DOHH2 (cell line): ENCODE measurements around the gene CDS2.

Experiments
- H3F3A ChIP-seq: fragments of 200-600 bp; sonication (generic), shearing (Covaris generic); 2 replicates; pipeline ENCODE4 v1.6.0; 2016; ENCODE audit warnings: antibody characterized with exemption, mild to moderate bottlenecking; ENCODE audit not compliant: control insufficient read depth, insufficient read depth
- H3K27ac ChIP-seq: fragments of 200-600 bp; sonication (generic); 2 replicates; pipeline ENCODE4 v1.5.1; 2014; ENCODE audit warnings: low read depth, mild to moderate bottlenecking, low read length, moderate library complexity
- H3K27me3 ChIP-seq: fragments of 200-600 bp; sonication (generic); 2 replicates; pipeline ENCODE4 v1.6.1; 2014; ENCODE audit warnings: mild to moderate bottlenecking, low read length, mixed read lengths; ENCODE audit not compliant: control insufficient read depth
- H3K36me3 ChIP-seq: fragments of 200-600 bp; sonication (generic); 2 replicates; pipeline ENCODE4 v1.6.1; 2014; ENCODE audit warnings: mild to moderate bottlenecking, low read length, moderate library complexity, mixed read lengths; ENCODE audit not compliant: control insufficient read depth
- H3K4me1 ChIP-seq: fragments of 200-600 bp; sonication (generic); 2 replicates; pipeline ENCODE4 v1.6.1; 2014; ENCODE audit warnings: mild to moderate bottlenecking, low read length, mixed read lengths; ENCODE audit not compliant: control insufficient read depth
- H3K4me2 ChIP-seq: fragments of 200-600 bp; sonication (generic); 2 replicates; pipeline ENCODE4 v1.6.0; 2014; ENCODE audit warnings: mild to moderate bottlenecking, low read length, moderate library complexity
- H3K4me3 ChIP-seq: fragments of 200-600 bp; sonication (generic); 2 replicates; pipeline ENCODE4 v1.5.1; 2014; ENCODE audit warnings: mild to moderate bottlenecking, low read length, mixed read lengths
- H3K79me2 ChIP-seq: fragments of 200-600 bp; sonication (generic); 2 replicates; pipeline ENCODE4 v1.6.1; 2014; ENCODE audit warnings: mild to moderate bottlenecking, low read length, mixed read lengths; ENCODE audit not compliant: control insufficient read depth
- H3K9me2 ChIP-seq: fragments of 200-600 bp; sonication (generic); replicated peaks from 2 replicates; pipeline ENCODE4 v1.6.1; 2014; ENCODE audit warnings: mild to moderate bottlenecking, low read length, mixed read lengths; ENCODE audit not compliant: control insufficient read depth
- H3K9me3 ChIP-seq: fragments of 200-600 bp; sonication (generic); 2 replicates; pipeline ENCODE4 v1.6.1; 2014; ENCODE audit warnings: antibody characterized with exemption, low read length, mixed read lengths; ENCODE audit not compliant: control insufficient read depth, insufficient read depth
- H4K20me1 ChIP-seq: fragments of 200-600 bp; sonication (generic); 2 replicates; pipeline ENCODE4 v1.6.0; 2014; ENCODE audit warnings: low read depth, mild to moderate bottlenecking, antibody characterized with exemption, low read length, moderate library complexity; ENCODE audit not compliant: control insufficient read depth, insufficient read depth
- CTCF ChIP-seq: fragments of 200-600 bp; sonication (generic); IDR thresholded peaks from one replicate; pipeline ENCODE4 v1.5.1; 2014; ENCODE audit warnings: antibody characterized with exemption, mild to moderate bottlenecking, low read depth, low read length; ENCODE audit not compliant: poor library complexity, severe bottlenecking
- EZH2phosphoT487 ChIP-seq: fragments of 200-600 bp; sonication (generic); IDR thresholded peaks from 2 replicates; pipeline ENCODE4 v1.6.1; 2017; ENCODE audit warnings: borderline replicate concordance, mild to moderate bottlenecking, antibody characterized with exemption, low read length, moderate library complexity, mixed read lengths

The CDS2 gene

GRCh38 chr20:5211803-5212714 is 85.3 kb downstream of the CDS2 start:
- H3F3A ChIP-seq = no peaks in the 10 kb centered on the region
- H3K9me2 ChIP-seq = no peaks in the 10 kb centered on the region
- H4K20me1 ChIP-seq = no peaks in the 10 kb centered on the region
- peaks cover 8% of the 10 kb centered on the region for H3K4me1 ChIP-seq
- H3K9me3 ChIP-seq = no peaks in the 10 kb centered on the region
- TF ChIP-seq EZH2phosphoT487 (no peak), CTCF (no peak)
- no peak overlapping the region for H3K27ac ChIP-seq
- no peaks in the 10 kb centered on the region for H3K27me3 ChIP-seq
- no peaks in the 10 kb centered on the region for H3K36me3 ChIP-seq
- H3K4me2 ChIP-seq = no peak overlapping the region
- no peak overlapping the region for H3K4me3 ChIP-seq
- no peaks in the 10 kb centered on the region for H3K79me2 ChIP-seq

GRCh38 chr20:5212907-5213487 is 86.2 kb downstream of the CDS2 start:
- H3K9me3 ChIP-seq = no peaks in the 10 kb centered on the region
- TF ChIP-seq CTCF (no peak), EZH2phosphoT487 (no peak)
- H3K79me2 ChIP-seq = no peaks in the 10 kb centered on the region
- H4K20me1 ChIP-seq = no peaks in the 10 kb centered on the region
- H3K4me1 ChIP-seq = peaks cover 8% of the 10 kb centered on the region
- no peak overlapping the region for H3K4me3 ChIP-seq
- H3K9me2 ChIP-seq = no peaks in the 10 kb centered on the region
- no peak overlapping the region for H3K27ac ChIP-seq
- H3K4me2 ChIP-seq = no peak overlapping the region
- H3F3A ChIP-seq = no peaks in the 10 kb centered on the region
- H3K36me3 ChIP-seq = no peaks in the 10 kb centered on the region
- no peaks in the 10 kb centered on the region for H3K27me3 ChIP-seq

- H3K4me2 ChIP-seq = no peak overlapping the region
- TF ChIP-seq CTCF (no peak), EZH2phosphoT487 (no peak)
- no peaks in the 10 kb centered on the region for H3K79me2 ChIP-seq
- no peaks in the 10 kb centered on the region for H3K36me3 ChIP-seq
- no peaks in the 10 kb centered on the region for H4K20me1 ChIP-seq
- peaks cover 8% of the 10 kb centered on the region for H3K4me1 ChIP-seq
- no peaks in the 10 kb centered on the region for H3K9me2 ChIP-seq
- no peaks in the 10 kb centered on the region for H3K9me3 ChIP-seq
- no peaks in the 10 kb centered on the region for H3K27me3 ChIP-seq
- H3K4me3 ChIP-seq = no peak overlapping the region
- H3K27ac ChIP-seq = no peak overlapping the region
- no peaks in the 10 kb centered on the region for H3F3A ChIP-seq
Observed at GRCh38 chr20:5214826-5215225, 88.0 kb downstream of the CDS2 start.
